Stimulated activated CD4-positive, alpha-beta T cell treated with anti-CD3 and anti-CD28 coated beads, Interleukin-4, amount 100 ng/mL, for 48 hours (primary cell): Measurements from ENCODE around the gene OSTC.

Experiments
- DNase-seq, 2 donors: peaks; one replicate each; pipeline ENCODE4 v3.0.0-alpha.2; 2020; ENCODE audit warnings: low read depth in 2 of 2

The OSTC gene

GRCh38 chr4:108714880-108715279 lies 64.5 kb downstream of the OSTC start:
- DNase-seq, result no peak

GRCh38 chr4:108716340-108716739 lies 65.9 kb downstream of the OSTC start:
- no peak for DNase-seq

GRCh38 chr4:108717386-108717785 lies 67.0 kb downstream of the OSTC start:
- DNase-seq, result no peak
